PC-9 (cell line): ENCODE data around the gene IKZF5.

Experiments
- EZH2 ChIP-seq: fragments of 200-600 bp; sonication (generic); IDR thresholded peaks from 2 replicates; pipeline ENCODE4 v1.8.0; 2017; ENCODE audit warnings: antibody characterized with exemption, low read depth
- TF ChIP-seq, protein P1 (sequence below): fragments of 200-600 bp; sonication (generic); conservative IDR thresholded peaks from 2 replicates; pipeline ENCODE4 v1.6.1; 2017; ENCODE audit warnings: mixed run types, antibody characterized with exemption, mild to moderate bottlenecking, moderate library complexity

DNA sequence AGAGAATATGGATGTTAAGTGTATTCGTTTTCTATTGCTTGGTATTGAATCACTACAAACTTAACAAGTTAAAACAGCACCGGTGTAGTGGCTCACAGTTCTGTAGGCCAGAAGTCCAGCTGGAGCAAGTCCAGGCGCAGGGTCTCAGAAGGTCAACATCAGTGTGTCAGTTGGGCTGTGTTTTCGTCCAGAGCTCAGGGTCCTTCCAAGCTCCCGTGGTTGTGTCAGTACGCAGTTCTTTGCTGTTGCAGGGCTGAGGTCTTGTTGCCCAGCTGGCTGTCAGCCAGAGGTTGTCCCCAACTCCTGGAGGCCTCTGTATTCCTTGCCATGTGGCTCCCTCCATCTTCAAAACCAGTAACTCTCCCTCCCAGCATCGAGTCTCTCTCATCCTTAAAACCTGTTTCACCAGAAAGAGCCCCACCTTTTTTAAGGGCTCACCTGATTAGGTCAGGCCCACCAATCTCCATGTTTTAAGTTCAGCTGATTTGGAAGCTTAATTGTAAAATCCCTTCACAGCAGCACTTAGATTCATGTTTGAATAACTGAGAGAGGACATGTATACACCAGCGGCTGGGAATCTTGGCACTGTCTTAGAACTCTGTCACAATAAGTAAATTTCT is 27.0 kb upstream of the IKZF5 start:
- TF ChIP-seq, protein P1, sequence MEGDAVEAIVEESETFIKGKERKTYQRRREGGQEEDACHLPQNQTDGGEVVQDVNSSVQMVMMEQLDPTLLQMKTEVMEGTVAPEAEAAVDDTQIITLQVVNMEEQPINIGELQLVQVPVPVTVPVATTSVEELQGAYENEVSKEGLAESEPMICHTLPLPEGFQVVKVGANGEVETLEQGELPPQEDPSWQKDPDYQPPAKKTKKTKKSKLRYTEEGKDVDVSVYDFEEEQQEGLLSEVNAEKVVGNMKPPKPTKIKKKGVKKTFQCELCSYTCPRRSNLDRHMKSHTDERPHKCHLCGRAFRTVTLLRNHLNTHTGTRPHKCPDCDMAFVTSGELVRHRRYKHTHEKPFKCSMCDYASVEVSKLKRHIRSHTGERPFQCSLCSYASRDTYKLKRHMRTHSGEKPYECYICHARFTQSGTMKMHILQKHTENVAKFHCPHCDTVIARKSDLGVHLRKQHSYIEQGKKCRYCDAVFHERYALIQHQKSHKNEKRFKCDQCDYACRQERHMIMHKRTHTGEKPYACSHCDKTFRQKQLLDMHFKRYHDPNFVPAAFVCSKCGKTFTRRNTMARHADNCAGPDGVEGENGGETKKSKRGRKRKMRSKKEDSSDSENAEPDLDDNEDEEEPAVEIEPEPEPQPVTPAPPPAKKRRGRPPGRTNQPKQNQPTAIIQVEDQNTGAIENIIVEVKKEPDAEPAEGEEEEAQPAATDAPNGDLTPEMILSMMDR, result no peak
- TF ChIP-seq EZH2, result no peak
